K562 (cell line): ENCODE results near the gene SMIM15. TPM values are rescaled to one million over a fixed set of nuclear protein-coding genes. Genes with fewer than 3 reads are reported as not detected.

Experiments
- ATAC-seq: fragments of 200-7000 bp; cut with Tn5 transposase; 3 replicates; pipeline ENCODE4 v1.9.1; 2020; ENCODE audit warnings: moderate library complexity
- BruUV-seq: library from RNA; stranded (reverse); fragments of 400-500 nt; replicated peaks from 2 replicates; lab custom pipeline; 2021; lab: Mats Ljungman, UMichigan
- CTCF ChIA-PET: fragments of 300-600 bp; formaldehyde crosslinking; extraction: SDS; loops from one replicate; lab custom pipeline; 2021; ENCODE audit warnings: low intra/inter-chr PET ratio; lab: Yijun Ruan, JAX
- POLR2A ChIA-PET: fragments of 300-600, 350-650 bp; sonication (Branson Sonifier 250); formaldehyde crosslinking; extraction: SDS; loops from one replicate; lab custom pipeline; 2021; ENCODE audit warnings: antibody characterized with exemption, inconsistent platforms; lab: Yijun Ruan, JAX
- DNase-seq, 4 experiments: peaks; one replicate each; pipeline versions ENCODE4 v3.0.0 to v3.0.0-alpha.2; 2011 to 2018; ENCODE audit warnings: low spot score in 3 of 4, mixed read lengths in 3 of 4; ENCODE audit errors: extremely low read depth in 1 of 4
- FAIRE-seq: peaks from 2 replicates; lab custom pipeline; 2011; peaks lifted over from hg19 to GRCh38; lab: Jason Lieb, UNC
- H2AFZ ChIP-seq: 2 replicates; pipeline ENCODE4 v1.6.0; 2011; ENCODE audit warnings: low read depth, low read length, control low read depth, inconsistent platforms
- H3K27ac ChIP-seq: fragments of 200-600 bp; 3 replicates; pipeline ENCODE4 v1.8.0; 2011; ENCODE audit warnings: low read depth, mild to moderate bottlenecking, control low read depth, inconsistent platforms, low read length, moderate library complexity, mixed read lengths; ENCODE audit errors: extremely low read depth
- H3K27me3 ChIP-seq, 2 experiments: fragments of 300-600 bp in 1 of 2; 2 replicates in 1 of 2; 3 replicates in 1 of 2; pipeline versions ENCODE4 v1.6.0 to v1.8.0; 2011; ENCODE audit warnings: inconsistent platforms in 2 of 2, low read length in 2 of 2, mild to moderate bottlenecking in 1 of 2, mixed read lengths in 1 of 2, moderate library complexity in 1 of 2; ENCODE audit not compliant: control insufficient read depth in 2 of 2, insufficient read depth in 2 of 2
- H3K36me3 ChIP-seq: fragments of 300-600 bp; 3 replicates; pipeline ENCODE4 v1.8.0; 2011; ENCODE audit warnings: mild to moderate bottlenecking, low read length, inconsistent platforms; ENCODE audit not compliant: control insufficient read depth, insufficient read depth
- H3K4me1 ChIP-seq, 2 experiments: fragments of 200-600 bp in 1 of 2; replicated peaks in 1 of 2; 2 replicates in 1 of 2; 3 replicates in 1 of 2; pipeline versions ENCODE4 v1.5.1 to v1.8.0; 2011; ENCODE audit warnings: inconsistent platforms in 2 of 2, low read length in 2 of 2, mild to moderate bottlenecking in 1 of 2, mixed read lengths in 1 of 2, moderate library complexity in 1 of 2; ENCODE audit not compliant: control insufficient read depth in 2 of 2, insufficient read depth in 2 of 2
- H3K4me2 ChIP-seq: 2 replicates; pipeline ENCODE4 v1.6.1; 2011; ENCODE audit warnings: low read length, control low read depth, inconsistent platforms, mixed read lengths; ENCODE audit not compliant: insufficient read depth
- H3K4me3 ChIP-seq: fragments of 200-600 bp; sonication (generic), shearing (Covaris generic); 2 replicates; pipeline ENCODE4 v1.5.1; 2016; ENCODE audit warnings: control low read depth, inconsistent platforms
- H3K79me2 ChIP-seq: fragments of 200-600 bp; 3 replicates; pipeline ENCODE4 v1.8.0; 2011; ENCODE audit warnings: low read length, inconsistent platforms; ENCODE audit not compliant: control insufficient read depth, insufficient read depth
- H3K9ac ChIP-seq, 2 experiments: 2 replicates each; pipeline versions ENCODE4 v1.6.0 to v1.6.1; 2011; ENCODE audit warnings: low read depth in 2 of 2, low read length in 2 of 2, control low read depth in 1 of 2, inconsistent platforms in 1 of 2, mild to moderate bottlenecking in 1 of 2, mixed read lengths in 1 of 2; ENCODE audit not compliant: insufficient read depth in 1 of 2
- H3K9me1 ChIP-seq: one replicate; pipeline ENCODE4 v1.6.0; 2011; ENCODE audit warnings: inconsistent platforms, mild to moderate bottlenecking, low read length, moderate library complexity; ENCODE audit not compliant: control insufficient read depth, insufficient read depth
- H3K9me3 ChIP-seq: replicated peaks from 2 replicates; pipeline ENCODE4 v1.5.1; 2011; ENCODE audit warnings: low read depth, low read length, inconsistent platforms; ENCODE audit not compliant: control insufficient read depth, insufficient read depth
- H4K20me1 ChIP-seq: replicated peaks from 2 replicates; pipeline ENCODE4 v1.6.1; 2011; ENCODE audit warnings: low read length, inconsistent platforms, mixed read lengths; ENCODE audit not compliant: control insufficient read depth, insufficient read depth
- FOS ChIP-seq: IDR thresholded peaks from 3 replicates; pipeline ENCODE4 v1.6.1; 2011; ENCODE audit not compliant: insufficient read length; ENCODE audit errors: extremely low read depth
- ILK ChIP-seq: fragments of 450-650 bp; IDR thresholded peaks from 2 replicates; pipeline ENCODE4 v1.6.1; 2016; ENCODE audit warnings: missing genetic modification characterization, low read depth, mild to moderate bottlenecking, missing compliant biosample characterization, moderate library complexity, borderline replicate concordance
- LEF1 ChIP-seq: fragments of 450-650 bp; IDR thresholded peaks from 2 replicates; pipeline ENCODE4 v1.6.1; 2016; ENCODE audit warnings: mild to moderate bottlenecking
- MAFF ChIP-seq: IDR thresholded peaks from 2 replicates; pipeline ENCODE4 v1.6.1; 2012; ENCODE audit warnings: low read length, improper control_type of control experiment
- MTA2 ChIP-seq: fragments of 450-650 bp; IDR thresholded peaks from 2 replicates; pipeline ENCODE4 v1.6.1; 2016; ENCODE audit warnings: low read depth
- NRF1 ChIP-seq, 2 experiments: fragments of 450-650 bp; IDR thresholded peaks in 1 of 2; conservative IDR thresholded peaks in 1 of 2; 2 replicates each; pipeline ENCODE4 v1.6.1; 2014; ENCODE audit warnings: mild to moderate bottlenecking in 2 of 2
- PTRF ChIP-seq: fragments of 450-650 bp; IDR thresholded peaks from 2 replicates; pipeline ENCODE4 v1.6.1; 2016; ENCODE audit warnings: mild to moderate bottlenecking, missing genetic modification characterization, missing compliant biosample characterization
- RBM39 ChIP-seq: fragments of 200-400 bp; formaldehyde crosslinking; optimal IDR thresholded peaks from 2 replicates; pipeline ENCODE3; 2018; ENCODE audit warnings: low read depth, low read length
- SIRT6 ChIP-seq: IDR thresholded peaks from one replicate; pipeline ENCODE4 v1.6.1; 2012; ENCODE audit warnings: low read depth, mild to moderate bottlenecking, control low read depth, inconsistent platforms, low read length, moderate library complexity
- ZZZ3 ChIP-seq: fragments of 450-650 bp; IDR thresholded peaks from 2 replicates; pipeline ENCODE4 v1.6.1; 2016; ENCODE audit warnings: antibody characterized with exemption, mild to moderate bottlenecking, moderate library complexity
- WGBS: fragments of 100-300 bp; shearing (Covaris generic); methylation state at CpG from one replicate; pipeline ENCODE4 v1.1.6; 2016; ENCODE audit warnings: low coverage, mixed read lengths; ENCODE audit not compliant: insufficient coverage; ENCODE audit errors: missing lambda C conversion rate; 5-methylcytosine and 5-hydroxymethylcytosine counted together
- in situ Hi-C: fragments of 300-500 bp; cut with MboI; formaldehyde crosslinking; loops from 4 replicates; pipeline ENCODE4 v1.15.0; 2018; ENCODE audit warnings: inconsistent platforms, mixed read lengths
- intact Hi-C: fragments of 100-400 bp; cut with micrococcal nuclease; formaldehyde crosslinking; loops from 2 replicates; pipeline ENCODE4 v1.14.2; 2022
- polyA plus RNA-seq, 8 experiments: library from polyadenylated mRNA; depleted of rRNA in 4 of 8; stranded (reverse) in 5 of 8; unstranded in 3 of 8; fragments of >200 nt; fragmentation: Nextera tagmentation in 2 of 8; fragmentation: Illumina TruSeq in 1 of 8; extraction: Ambion mirVana in 2 of 8; extraction: Trizol in 1 of 8; gene quantifications; 2 replicates each; pipeline versions ENCODE4 v1.2.1 to v1.2.3, GENCODE V29; 2011 to 2014; ENCODE audit warnings: inconsistent platforms in 1 of 8, missing spikeins in 1 of 8
- total RNA-seq, 7 experiments: library from RNA; depleted of rRNA in 6 of 7; stranded (reverse); fragments of >200 nt in 6 of 7; fragmentation: Illumina TruSeq in 2 of 7; extraction: Trizol in 2 of 7; gene quantifications; 2 replicates each; pipeline versions ENCODE4 v1.2.1 to v1.2.3, GENCODE V29; 2011 to 2021; ENCODE audit warnings: low replicate concordance in 1 of 7
- TF ChIP-seq, protein P1 (sequence below), 2 experiments: fragments of 250-450 bp in 1 of 2; fragments of 450-650 bp in 1 of 2; sonication (Bioruptor Pico) in 1 of 2; IDR thresholded peaks; 2 replicates each; pipeline versions ENCODE4 v1.6.1 to v1.8.0; 2016 to 2021; ENCODE audit warnings: mild to moderate bottlenecking in 2 of 2, moderate library complexity in 2 of 2, missing compliant biosample characterization in 1 of 2, missing genetic modification characterization in 1 of 2
- TF ChIP-seq, protein P2 (sequence below): IDR thresholded peaks from 3 replicates; pipeline ENCODE4 v1.6.1; 2011; ENCODE audit warnings: borderline replicate concordance, mild to moderate bottlenecking, moderate library complexity; ENCODE audit not compliant: insufficient read length; ENCODE audit errors: extremely low read depth
- TF ChIP-seq, protein P3 (sequence below): fragments of 250-450 bp; sonication (Bioruptor Pico); IDR thresholded peaks from 2 replicates; pipeline ENCODE4 v1.5.0; 2021

SMIM15 gene
- total and polyA plus RNA-seq, 9 of the 15 experiments (the other 6 are each of a cell fraction or from before 2014, with no cell fraction given): 16.6 to 124 (median 82.0) TPM

DNA sequence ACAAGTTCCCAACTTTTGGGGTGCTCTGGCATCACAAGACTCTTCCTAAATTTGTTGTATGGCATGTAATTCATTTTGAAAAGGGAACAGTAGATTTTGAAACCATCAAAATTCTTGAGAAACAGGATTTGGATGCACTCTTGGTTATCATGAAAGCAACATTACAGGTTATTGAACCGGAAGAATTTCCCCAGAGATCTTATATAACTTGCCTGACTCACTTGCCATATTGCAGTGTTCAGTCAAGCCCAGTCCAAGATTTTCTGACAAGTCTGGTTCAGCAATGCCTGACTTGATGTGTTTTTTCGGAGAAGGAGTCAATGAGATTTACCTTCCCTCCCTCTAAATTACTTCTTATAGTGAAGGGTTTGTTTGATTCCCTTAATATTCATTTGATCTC lies 32.0 kb downstream of the SMIM15 start (continued):
- TF ChIP-seq, protein P1, sequence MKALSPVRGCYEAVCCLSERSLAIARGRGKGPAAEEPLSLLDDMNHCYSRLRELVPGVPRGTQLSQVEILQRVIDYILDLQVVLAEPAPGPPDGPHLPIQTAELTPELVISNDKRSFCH (CRISPR knock-in tag; IDR thresholded peaks at IDR 0.05): no peak
- TF ChIP-seq, protein P1 (tag; IDR thresholded peaks at IDR 0.05): no peak

DNA sequence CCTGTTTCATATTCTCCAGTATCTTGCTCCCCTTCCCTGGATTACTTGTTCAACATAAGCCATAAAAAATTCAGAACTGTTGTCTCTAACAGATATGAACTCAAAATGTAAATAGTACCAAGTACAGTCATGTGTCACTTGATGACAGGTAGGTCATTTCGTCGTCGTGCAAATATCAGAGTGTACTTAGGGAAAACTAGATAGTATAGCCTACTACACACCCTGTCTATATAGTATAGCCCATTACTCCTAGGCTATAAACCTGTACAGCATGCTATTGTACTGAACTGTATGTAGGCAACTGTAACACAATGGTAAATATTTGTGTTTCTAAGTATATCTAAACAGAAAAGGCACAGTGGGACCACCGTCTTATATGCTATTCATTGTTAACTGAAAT lies 39.1 kb downstream of the SMIM15 start:
- Histone ChIP-seq H2AFZ (no peak overlapping the region), H3K79me2 (no peaks in the 10 kb centered on the region), H3K4me3 (no peak overlapping the region), H3K36me3 (no peaks in the 10 kb centered on the region), H3K9me1 (no peaks in the 10 kb centered on the region), H3K27me3 (no peaks in the 10 kb centered on the region), H4K20me1 (no peaks in the 10 kb centered on the region), H3K9me3 (no peaks in the 10 kb centered on the region), H3K4me1 (no peaks in the 10 kb centered on the region), H3K9ac (no peak overlapping the region), H3K4me2 (no peak overlapping the region), H3K27ac (no peak overlapping the region)
- POLR2A ChIA-PET: no interaction called here
- CTCF ChIA-PET: no interaction called here
- ATAC-seq (no peak), DNase-seq (no peak), FAIRE-seq (no peak)
- WGBS: 75% methylated on average over 4 of the region's 4 CpGs
- in situ Hi-C loops (no loop called here), intact Hi-C loops (no loop called here)
- BruUV-seq: no TSS peak
- no peak for TF ChIP-seq LEF1
- no peak for TF ChIP-seq ILK (tag)
- TF ChIP-seq PTRF: no peak
- TF ChIP-seq, protein P2, sequence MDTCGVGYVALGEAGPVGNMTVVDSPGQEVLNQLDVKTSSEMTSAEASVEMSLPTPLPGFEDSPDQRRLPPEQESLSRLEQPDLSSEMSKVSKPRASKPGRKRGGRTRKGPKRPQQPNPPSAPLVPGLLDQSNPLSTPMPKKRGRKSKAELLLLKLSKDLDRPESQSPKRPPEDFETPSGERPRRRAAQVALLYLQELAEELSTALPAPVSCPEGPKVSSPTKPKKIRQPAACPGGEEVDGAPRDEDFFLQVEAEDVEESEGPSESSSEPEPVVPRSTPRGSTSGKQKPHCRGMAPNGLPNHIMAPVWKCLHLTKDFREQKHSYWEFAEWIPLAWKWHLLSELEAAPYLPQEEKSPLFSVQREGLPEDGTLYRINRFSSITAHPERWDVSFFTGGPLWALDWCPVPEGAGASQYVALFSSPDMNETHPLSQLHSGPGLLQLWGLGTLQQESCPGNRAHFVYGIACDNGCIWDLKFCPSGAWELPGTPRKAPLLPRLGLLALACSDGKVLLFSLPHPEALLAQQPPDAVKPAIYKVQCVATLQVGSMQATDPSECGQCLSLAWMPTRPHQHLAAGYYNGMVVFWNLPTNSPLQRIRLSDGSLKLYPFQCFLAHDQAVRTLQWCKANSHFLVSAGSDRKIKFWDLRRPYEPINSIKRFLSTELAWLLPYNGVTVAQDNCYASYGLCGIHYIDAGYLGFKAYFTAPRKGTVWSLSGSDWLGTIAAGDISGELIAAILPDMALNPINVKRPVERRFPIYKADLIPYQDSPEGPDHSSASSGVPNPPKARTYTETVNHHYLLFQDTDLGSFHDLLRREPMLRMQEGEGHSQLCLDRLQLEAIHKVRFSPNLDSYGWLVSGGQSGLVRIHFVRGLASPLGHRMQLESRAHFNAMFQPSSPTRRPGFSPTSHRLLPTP: no peak
- no peak for TF ChIP-seq RBM39
- no peak for TF ChIP-seq MTA2
- TF ChIP-seq, protein P3, sequence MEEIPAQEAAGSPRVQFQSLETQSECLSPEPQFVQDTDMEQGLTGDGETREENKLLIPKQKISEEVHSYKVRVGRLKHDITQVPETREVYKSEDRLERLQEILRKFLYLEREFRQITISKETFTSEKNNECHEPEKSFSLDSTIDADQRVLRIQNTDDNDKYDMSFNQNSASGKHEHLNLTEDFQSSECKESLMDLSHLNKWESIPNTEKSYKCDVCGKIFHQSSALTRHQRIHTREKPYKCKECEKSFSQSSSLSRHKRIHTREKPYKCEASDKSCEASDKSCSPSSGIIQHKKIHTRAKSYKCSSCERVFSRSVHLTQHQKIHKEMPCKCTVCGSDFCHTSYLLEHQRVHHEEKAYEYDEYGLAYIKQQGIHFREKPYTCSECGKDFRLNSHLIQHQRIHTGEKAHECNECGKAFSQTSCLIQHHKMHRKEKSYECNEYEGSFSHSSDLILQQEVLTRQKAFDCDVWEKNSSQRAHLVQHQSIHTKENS (CRISPR knock-in tag): no peak
- TF ChIP-seq FOS: no peak
- TF ChIP-seq MAFF: no peak
- no peak for TF ChIP-seq NRF1 (conservative IDR thresholded peaks at IDR 0.05 in 1 of 2, IDR thresholded peaks at IDR 0.05 in 1 of 2)
- TF ChIP-seq ZZZ3: no peak
- TF ChIP-seq SIRT6: no peak
